ENCODE data around the gene FAM83G. TPM values are rescaled to one million over a fixed set of nuclear protein-coding genes. Genes with fewer than 3 reads are reported as not detected.
A peak's percentile ranks its signal among the peaks of the same experiment; 100 is the strongest.

FAM83G gene
- total RNA-seq, 2 donors from 2014 or later: 24.4 to 24.8 TPM

- Histone ChIP-seq H3K4me1 (peaks cover 12% of the 10 kb centered on the region), H3K4me3 (no peak overlapping the region), H3K9me3 (no peaks in the 10 kb centered on the region), H3K36me3 (no peaks in the 10 kb centered on the region), H3K27me3 (no peaks in the 10 kb centered on the region), H3K9ac (ENCODE audit: low read depth in 2 of 2, low read length in 2 of 2) (peak overlapping the region; percentile 32 to 89), H3K27ac (peak overlapping the region; percentile 89)
- intact Hi-C loops (cut with DNase I): no loop called here
- TF ChIP-seq CTCF (IDR thresholded peaks at IDR 0.05): no peak
- no peak for DNase-seq
Observed at GRCh38 chr17:18980682-18981334, 23.8 kb downstream of the FAM83G start.

GRCh38 chr17:18978655-18979054, 25.9 kb downstream of the FAM83G start:
- Histone ChIP-seq H3K9me3 (no peaks in the 10 kb centered on the region), H3K27me3 (no peaks in the 10 kb centered on the region), H3K9ac (ENCODE audit: low read depth in 2 of 2, low read length in 2 of 2) (no peak overlapping the region), H3K4me3 (no peak overlapping the region), H3K27ac (no peak overlapping the region), H3K4me1 (peaks cover 12% of the 10 kb centered on the region), H3K36me3 (no peaks in the 10 kb centered on the region)
- TF ChIP-seq CTCF (IDR thresholded peaks at IDR 0.05): no peak
- intact Hi-C loops (cut with DNase I): no loop called here
- no peak for DNase-seq

- Histone ChIP-seq H3K9me3 (no peaks in the 10 kb centered on the region), H3K36me3 (no peaks in the 10 kb centered on the region), H3K27ac (no peak overlapping the region), H3K4me1 (peaks cover 12% of the 10 kb centered on the region), H3K4me3 (no peak overlapping the region), H3K9ac (ENCODE audit: low read depth in 2 of 2, low read length in 2 of 2) (no peak overlapping the region), H3K27me3 (no peaks in the 10 kb centered on the region)
- intact Hi-C loops (cut with DNase I): no loop called here
- TF ChIP-seq CTCF (IDR thresholded peaks at IDR 0.05): no peak
- no peak for DNase-seq
Observed at GRCh38 chr17:18978050-18978449, 26.5 kb downstream of the FAM83G start.

GRCh38 chr17:18977646-18978045, 26.9 kb downstream of the FAM83G start:
- TF ChIP-seq CTCF (IDR thresholded peaks at IDR 0.05): no peak
- no peak for DNase-seq
- Histone ChIP-seq H3K27me3 (no peaks in the 10 kb centered on the region), H3K4me1 (peaks cover 12% of the 10 kb centered on the region), H3K9me3 (no peaks in the 10 kb centered on the region), H3K4me3 (no peak overlapping the region), H3K36me3 (no peaks in the 10 kb centered on the region), H3K9ac (ENCODE audit: low read depth in 2 of 2, low read length in 2 of 2) (no peak overlapping the region), H3K27ac (no peak overlapping the region)
- intact Hi-C loops (cut with DNase I): no loop called here

- Histone ChIP-seq H3K9ac (ENCODE audit: low read depth in 2 of 2, low read length in 2 of 2) (peak overlapping the region in 1 of 2 donors; percentile 68), H3K4me3 (no peak overlapping the region), H3K9me3 (no peaks in the 10 kb centered on the region), H3K4me1 (peaks cover 12% of the 10 kb centered on the region), H3K27me3 (no peaks in the 10 kb centered on the region), H3K27ac (no peak overlapping the region), H3K36me3 (no peaks in the 10 kb centered on the region)
- DNase-seq: peak; percentile 60
- TF ChIP-seq CTCF (IDR thresholded peaks at IDR 0.05): no peak
- intact Hi-C loops (cut with DNase I): no loop called here
Observed at GRCh38 chr17:18977021-18977420, 27.5 kb downstream of the FAM83G start.
